Common myeloid progenitor, CD34-positive (primary cell): ENCODE data around the gene RAB30.

Source experiments
- CTCF ChIA-PET: fragments of 350-600 bp; sonication (Branson Sonifier 250); formaldehyde crosslinking; loops from one replicate; lab custom pipeline; 2021; ENCODE audit warnings: antibody characterized with exemption; lab: Charles Lee
- POLR2A ChIA-PET: fragments of 350-600 bp; sonication (Branson Sonifier 250); formaldehyde crosslinking; loops from one replicate; lab custom pipeline; 2021; ENCODE audit warnings: antibody characterized with exemption; lab: Charles Lee
- DNase-seq, 3 donors: peaks; one replicate each; pipeline versions ENCODE4 v3.0.0 to v3.0.0-alpha.2; 2013
- H3K27ac ChIP-seq, 2 experiments: 1 replicate in 1 of 2; 2 replicates in 1 of 2; pipeline ENCODE4 v1.7.0; 2013; ENCODE audit warnings: inconsistent platforms in 2 of 2, low read length in 2 of 2, mild to moderate bottlenecking in 2 of 2, low read depth in 1 of 2, moderate library complexity in 1 of 2; ENCODE audit not compliant: severe bottlenecking in 2 of 2, insufficient read depth in 1 of 2, poor library complexity in 1 of 2
- H3K27me3 ChIP-seq, 5 experiments: replicated peaks in 2 of 5; 1 replicate in 3 of 5; 2 replicates in 2 of 5; pipeline versions ENCODE4 v1.6.1 to v1.7.0; 2013; ENCODE audit warnings: low read length in 4 of 5, mild to moderate bottlenecking in 2 of 5, moderate library complexity in 2 of 5, inconsistent platforms in 1 of 5; ENCODE audit not compliant: insufficient read depth in 5 of 5, control insufficient read depth in 4 of 5
- H3K36me3 ChIP-seq, 4 experiments: 1 replicate in 2 of 4; 2 replicates in 2 of 4; pipeline versions ENCODE4 v1.6.1 to v1.7.0; 2013; ENCODE audit warnings: low read length in 3 of 4, control low read depth in 1 of 4, mild to moderate bottlenecking in 1 of 4; ENCODE audit not compliant: control insufficient read depth in 4 of 4, insufficient read depth in 4 of 4
- H3K4me1 ChIP-seq, 4 experiments: 1 replicate in 3 of 4; 2 replicates in 1 of 4; pipeline versions ENCODE4 v1.6.1 to v1.7.1; 2013; ENCODE audit warnings: low read length in 3 of 4, mild to moderate bottlenecking in 3 of 4, control low read depth in 1 of 4, inconsistent platforms in 1 of 4, moderate library complexity in 1 of 4; ENCODE audit not compliant: control insufficient read depth in 4 of 4, insufficient read depth in 4 of 4; ENCODE audit errors: control extremely low read depth in 1 of 4
- H3K4me3 ChIP-seq, 7 experiments: 1 replicate in 4 of 7; 2 replicates in 3 of 7; pipeline versions ENCODE4 v1.5.1 to v1.7.0; 2013; ENCODE audit warnings: mild to moderate bottlenecking in 7 of 7, low read length in 6 of 7, moderate library complexity in 6 of 7, inconsistent platforms in 2 of 7, low read depth in 2 of 7, control low read depth in 1 of 7; ENCODE audit not compliant: insufficient read depth in 4 of 7, control insufficient read depth in 1 of 7; ENCODE audit errors: extremely low read depth in 1 of 7
- H3K9me3 ChIP-seq, 5 experiments: 1 replicate in 4 of 5; 2 replicates in 1 of 5; pipeline versions ENCODE4 v1.6.1 to v1.7.1; 2013; ENCODE audit warnings: low read length in 4 of 5, mild to moderate bottlenecking in 2 of 5, inconsistent platforms in 1 of 5, low read depth in 1 of 5, moderate library complexity in 1 of 5; ENCODE audit not compliant: control insufficient read depth in 4 of 5, insufficient read depth in 2 of 5; ENCODE audit errors: control extremely low read depth in 1 of 5
- WGBS: methylation state at CpG from one replicate; pipeline ENCODE4 v1.1.5; 2013; ENCODE audit not compliant: insufficient coverage; 5-methylcytosine and 5-hydroxymethylcytosine counted together

Gene RAB30

GRCh38 chr11:82996966-82997606 is 74.6 kb downstream of the RAB30 start:
- WGBS: 97% methylated on average over 12 of the region's 14 CpGs
- H3K27me3 ChIP-seq: peaks cover 0 to 2% (median 0%) of the 10 kb centered on the region in 5 experiments
- H3K9me3 ChIP-seq: no peaks in the 10 kb centered on the region
- H3K4me3 ChIP-seq: no peak overlapping the region
- POLR2A ChIA-PET: no interaction called here
- H3K4me1 ChIP-seq: no peaks in the 10 kb centered on the region
- CTCF ChIA-PET: no interaction called here
- DNase-seq: no peak
- H3K36me3 ChIP-seq: no peaks in the 10 kb centered on the region
- no peak overlapping the region for H3K27ac ChIP-seq

- ChIA-PET CTCF (interaction anchor here (1.0 kb wide), 1 partner anchor 12 kb away, joined by 3 read pairs; no protein-coding TSS in a partner anchor), POLR2A (no interaction called here)
- no peak overlapping the region for H3K4me3 ChIP-seq
- no peak overlapping the region for H3K27ac ChIP-seq
- no peak for DNase-seq
- peaks cover 0 to 2% (median 0%) of the 10 kb centered on the region in 5 experiments for H3K27me3 ChIP-seq
- no peaks in the 10 kb centered on the region for H3K4me1 ChIP-seq
- H3K36me3 ChIP-seq: no peaks in the 10 kb centered on the region
- 100% methylated on average over 1 of the region's 4 CpGs for WGBS
- H3K9me3 ChIP-seq: no peaks in the 10 kb centered on the region
Observed at GRCh38 chr11:82995754-82996398, 75.8 kb downstream of the RAB30 start.

GRCh38 chr11:82995235-82995634 is 76.5 kb downstream of the RAB30 start:
- no peak for DNase-seq
- WGBS: 79% methylated on average over 2 of the region's 2 CpGs
- POLR2A ChIA-PET: no interaction called here

GRCh38 chr11:82994604-82995230 is 77.0 kb downstream of the RAB30 start:
- Histone ChIP-seq H3K27ac (no peak overlapping the region), H3K27me3 (peaks cover 0 to 2% (median 0%) of the 10 kb centered on the region in 5 experiments), H3K36me3 (no peaks in the 10 kb centered on the region), H3K4me3 (no peak overlapping the region), H3K4me1 (no peaks in the 10 kb centered on the region), H3K9me3 (no peaks in the 10 kb centered on the region)
- WGBS: 100% methylated on average over 1 of the region's 3 CpGs
- CTCF ChIA-PET: interaction anchor here (1.0 kb wide), 1 partner anchor 14 kb away, joined by 3 read pairs; no protein-coding TSS in a partner anchor
- no peak for DNase-seq
- POLR2A ChIA-PET: no interaction called here

More at GRCh38 chr11:82995235-82995634, 76.5 kb downstream of the RAB30 start:
- Histone ChIP-seq H3K9me3 (no peaks in the 10 kb centered on the region), H3K4me3 (no peak overlapping the region), H3K36me3 (no peaks in the 10 kb centered on the region), H3K4me1 (no peaks in the 10 kb centered on the region), H3K27me3 (peaks cover 0 to 2% (median 0%) of the 10 kb centered on the region in 5 experiments), H3K27ac (no peak overlapping the region)
- CTCF ChIA-PET: interaction anchor here (1.0 kb wide), 1 partner anchor 13 kb away, joined by 3 read pairs; no protein-coding TSS in a partner anchor

GRCh38 chr11:82992223-82992622 is 79.5 kb downstream of the RAB30 start:
- no peak overlapping the region for H3K4me3 ChIP-seq
- H3K27me3 ChIP-seq: no peaks in the 10 kb centered on the region
- H3K4me1 ChIP-seq: no peaks in the 10 kb centered on the region
- DNase-seq: no peak
- POLR2A ChIA-PET: no interaction called here
- no peaks in the 10 kb centered on the region for H3K9me3 ChIP-seq
- CTCF ChIA-PET: interaction anchor here (1.0 to 1.1 kb wide), 2 partner anchors 9 to 41 kb away, joined by 3 to 5 read pairs; no protein-coding TSS in a partner anchor
- WGBS: 100% methylated on average over 1 of the region's 1 CpG
- no peaks in the 10 kb centered on the region for H3K36me3 ChIP-seq
- no peak overlapping the region for H3K27ac ChIP-seq

- DNase-seq: no peak
- Histone ChIP-seq H3K4me1 (no peaks in the 10 kb centered on the region), H3K4me3 (no peak overlapping the region), H3K27me3 (peaks cover 0 to 2% (median 0%) of the 10 kb centered on the region in 5 experiments), H3K36me3 (no peaks in the 10 kb centered on the region), H3K9me3 (no peaks in the 10 kb centered on the region), H3K27ac (no peak overlapping the region)
- CTCF ChIA-PET: interaction anchor here (1.2 kb wide), 1 partner anchor 12 kb away, joined by 3 read pairs; no protein-coding TSS in a partner anchor
- WGBS: 89% methylated on average over 4 of the region's 9 CpGs
- POLR2A ChIA-PET: no interaction called here
Observed at GRCh38 chr11:82989628-82990404, 81.9 kb downstream of the RAB30 start.
